ENCODE measurements around the gene MRPL14. TPM values are rescaled to one million over a fixed set of nuclear protein-coding genes. Genes with fewer than 3 reads are reported as not detected.

MRPL14 gene
- total and polyA plus RNA-seq, 9 of the 15 experiments (the other 6 are each of a cell fraction or from before 2014, with no cell fraction given) = 126 to 424 (median 165) TPM

DNA sequence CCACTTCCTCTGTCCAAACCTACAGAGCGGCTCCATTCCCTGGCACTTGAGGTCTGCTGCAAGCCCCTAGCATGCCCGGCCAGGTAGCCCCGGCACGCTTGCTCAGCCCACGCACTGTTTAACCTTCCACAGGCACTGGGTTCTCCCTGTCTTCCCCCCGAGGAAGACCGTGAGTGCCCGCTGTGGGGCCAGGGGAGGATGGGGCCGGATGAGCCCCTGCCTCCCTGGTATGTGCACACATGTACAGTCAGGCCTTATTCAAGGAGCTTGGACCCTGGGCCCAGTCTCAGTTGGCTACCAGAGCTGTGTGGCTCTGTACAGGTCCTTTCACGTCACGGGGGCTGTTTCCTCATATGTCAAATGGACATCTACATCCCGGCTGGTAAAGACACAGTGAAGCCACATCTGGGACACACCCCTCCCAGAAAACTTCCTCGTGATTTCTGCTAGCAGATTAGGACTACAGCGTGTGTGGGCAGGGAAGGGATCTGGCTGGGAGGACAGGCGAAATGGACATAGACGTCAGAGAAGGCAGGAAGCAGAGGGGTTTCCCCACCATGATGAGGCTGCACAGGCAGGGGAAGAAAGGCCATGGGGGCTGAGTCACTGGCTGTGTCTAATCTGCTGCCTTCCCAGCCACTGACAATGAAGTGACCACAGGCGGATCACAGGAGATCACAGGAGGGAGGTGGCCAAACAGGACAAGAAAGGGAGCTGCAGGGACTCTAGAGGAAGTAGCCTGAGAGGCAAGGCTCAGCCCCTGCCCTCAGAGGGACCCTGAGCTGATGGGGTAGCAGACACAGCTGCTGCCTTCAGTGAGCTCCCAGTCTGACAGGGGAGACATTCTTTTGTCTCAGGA is 62.9 kb downstream of the MRPL14 start (continued):
- TF ChIP-seq RBFOX2 (IDR thresholded peaks at IDR 0.05; ENCODE audit: low read depth, low read length) (peak; percentile 52), ZSCAN29 (IDR thresholded peaks at IDR 0.05) (no peak), SIRT6 (IDR thresholded peaks at IDR 0.05; ENCODE audit: low read depth, low read length) (no peak), KLF13 (tag; IDR thresholded peaks at IDR 0.05; ENCODE audit: borderline replicate concordance, low read depth) (peak; percentile 69; the same call in 1 of the 2 replicates), SMAD4 (CRISPR knock-in tag; conservative IDR thresholded peaks at IDR 0.05) (peak; percentile 88), POLR2A (conservative IDR thresholded peaks at IDR 0.05) (peak; percentile 48; the same call in 1 of the 2 replicates), ZNF589 (CRISPR knock-in tag; IDR thresholded peaks at IDR 0.05; ENCODE audit: low read depth) (peak; percentile 74), ZNF75A (CRISPR knock-in tag; IDR thresholded peaks at IDR 0.05) (no peak), ETV6 (IDR thresholded peaks at IDR 0.05; ENCODE audit: borderline replicate concordance in 1 of 2, low read depth in 2 of 2, low read length in 1 of 2) (peak; percentile 55 to 57; a peak in 1 of 4 replicates), ETV6 (CRISPR knock-in tag; IDR thresholded peaks at IDR 0.05; ENCODE audit: borderline replicate concordance) (no peak), CEBPG (CRISPR knock-in tag; IDR thresholded peaks at IDR 0.05) (no peak), CEBPG (tag; conservative IDR thresholded peaks at IDR 0.05 in 1 of 2, IDR thresholded peaks at IDR 0.05 in 1 of 2) (peak; percentile 13 to 38; a peak in 1 of 4 replicates), SMARCC2 (IDR thresholded peaks at IDR 0.05; ENCODE audit: low read depth) (peak; percentile 85; the same call in 1 of the 2 replicates), PRMT5 (CRISPR knock-in tag; IDR thresholded peaks at IDR 0.05) (no peak), PRPF4 (IDR thresholded peaks at IDR 0.05; ENCODE audit: insufficient read depth, low read depth, low read length, poor library complexity, severe bottlenecking) (no peak), RHOXF2B (CRISPR knock-in tag; conservative IDR thresholded peaks at IDR 0.05) (no peak), FOXA3 (CRISPR knock-in tag; conservative IDR thresholded peaks at IDR 0.05 in 1 of 2, IDR thresholded peaks at IDR 0.05 in 1 of 2) (peak in 1 of 2 experiments; percentile 70; a peak in 1 of 4 replicates), MYNN (IDR thresholded peaks at IDR 0.05) (peak; percentile 61), MYNN (CRISPR knock-in tag; IDR thresholded peaks at IDR 0.05) (no peak), ZBTB17 (CRISPR knock-in tag; IDR thresholded peaks at IDR 0.05) (peak; percentile 32; the same call in 1 of the 2 replicates), CEBPB (tag; IDR thresholded peaks at IDR 0.05) (peak; percentile 60)
- TF ChIP-seq, protein P1, sequence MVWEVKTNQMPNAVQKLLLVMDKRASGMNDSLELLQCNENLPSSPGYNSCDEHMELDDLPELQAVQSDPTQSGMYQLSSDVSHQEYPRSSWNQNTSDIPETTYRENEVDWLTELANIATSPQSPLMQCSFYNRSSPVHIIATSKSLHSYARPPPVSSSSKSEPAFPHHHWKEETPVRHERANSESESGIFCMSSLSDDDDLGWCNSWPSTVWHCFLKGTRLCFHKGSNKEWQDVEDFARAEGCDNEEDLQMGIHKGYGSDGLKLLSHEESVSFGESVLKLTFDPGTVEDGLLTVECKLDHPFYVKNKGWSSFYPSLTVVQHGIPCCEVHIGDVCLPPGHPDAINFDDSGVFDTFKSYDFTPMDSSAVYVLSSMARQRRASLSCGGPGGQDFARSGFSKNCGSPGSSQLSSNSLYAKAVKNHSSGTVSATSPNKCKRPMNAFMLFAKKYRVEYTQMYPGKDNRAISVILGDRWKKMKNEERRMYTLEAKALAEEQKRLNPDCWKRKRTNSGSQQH (CRISPR knock-in tag; IDR thresholded peaks at IDR 0.05) = 0 out of 2 replicates have a peak, but pooled peaks have one; percentile 45

Measured in K562 (cell line).